Mucosa of descending colon (tissue), 3 donors: ENCODE results near the gene GRK1. TPM values are rescaled to one million over a fixed set of nuclear protein-coding genes. Genes with fewer than 3 reads are reported as not detected.

Experiments used
- ATAC-seq: fragments of 200-7000 bp; cut with Tn5 transposase; one replicate; pipeline ENCODE4 v1.9.1; 2020; ENCODE audit warnings: mild to moderate bottlenecking, moderate library complexity
- DNase-seq, 3 donors: peaks; one replicate each; pipeline ENCODE4 v3.0.0-alpha.2; 2020
- H3K36me3 ChIP-seq: fragments of 200-600 bp; one replicate; pipeline ENCODE4 v1.8.0; 2021; ENCODE audit warnings: low read depth, mild to moderate bottlenecking
- H3K4me1 ChIP-seq: fragments of 200-600 bp; one replicate; pipeline ENCODE4 v1.8.0; 2021; ENCODE audit warnings: low read depth, mild to moderate bottlenecking
- H3K4me3 ChIP-seq: fragments of 200-600 bp; one replicate; pipeline ENCODE4 v1.8.0; 2021; ENCODE audit warnings: mild to moderate bottlenecking
- H3K9me3 ChIP-seq: fragments of 200-600 bp; one replicate; pipeline ENCODE4 v1.8.0; 2021; ENCODE audit warnings: mild to moderate bottlenecking
- intact Hi-C, 2 donors: fragments of 100-400 bp; cut with DNase I in 1 of 2; cut with micrococcal nuclease in 1 of 2; formaldehyde crosslinking; loops; one replicate each; pipeline versions ENCODE4 v1.11.0 to v1.11.1; 2022; cut with DNase I, micrococcal nuclease
- total RNA-seq, 3 donors: library from RNA; stranded (reverse); fragmentation: NEBNext Ultra II Directional in 2 of 3; extraction: Animal tissue kit (Norgen Biotek cat#: 25700) in 2 of 3; gene quantifications; one replicate each; pipeline versions ENCODE4 v1.2.1 to v1.2.4, GENCODE V29; 2021 to 2023
- TF ChIP-seq, protein P1 (sequence below): fragments of 200-600 bp; IDR thresholded peaks from one replicate; pipeline ENCODE4 v1.8.0; 2022; ENCODE audit warnings: antibody characterized with exemption, mild to moderate bottlenecking
- donor health status: DM: no; HTN: no; CAD: no; lungs with moderate emphysema.
- donor health status: DM: no; HTN: no; CAD: no.
- donor health status: DM: no; HTN: yes; CAD: no.

GRK1 gene
- total RNA-seq, 3 donors from 2014 or later, result 0.09 to 0.19 (median 0.09) TPM

DNA sequence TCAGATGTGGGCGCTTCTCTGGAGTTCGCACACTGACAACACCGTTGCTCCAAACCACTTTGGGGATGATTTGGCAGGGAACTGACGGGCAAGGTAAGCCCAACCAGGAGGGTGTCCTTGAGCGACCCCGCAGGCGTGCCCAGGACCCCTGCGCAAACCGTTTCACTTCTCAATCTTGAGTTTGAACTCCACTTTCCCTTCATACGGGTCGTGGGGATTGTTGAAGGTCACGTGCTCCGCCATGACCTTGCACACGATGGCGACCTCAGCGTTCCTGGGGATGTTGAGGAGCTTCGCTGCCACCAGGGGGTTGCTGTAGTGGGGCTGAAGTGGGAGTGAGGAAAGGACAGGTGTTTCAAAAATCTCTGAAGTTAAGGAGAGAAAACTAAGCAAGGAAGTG is 17.8 kb upstream of the GRK1 start:
- DNase-seq (peak in 1 of 3 donors; percentile 14), ATAC-seq (no peak)
- H3K36me3 ChIP-seq, result no peaks in the 10 kb centered on the region
- intact Hi-C loops, result no loop called here
- TF ChIP-seq, protein P1, sequence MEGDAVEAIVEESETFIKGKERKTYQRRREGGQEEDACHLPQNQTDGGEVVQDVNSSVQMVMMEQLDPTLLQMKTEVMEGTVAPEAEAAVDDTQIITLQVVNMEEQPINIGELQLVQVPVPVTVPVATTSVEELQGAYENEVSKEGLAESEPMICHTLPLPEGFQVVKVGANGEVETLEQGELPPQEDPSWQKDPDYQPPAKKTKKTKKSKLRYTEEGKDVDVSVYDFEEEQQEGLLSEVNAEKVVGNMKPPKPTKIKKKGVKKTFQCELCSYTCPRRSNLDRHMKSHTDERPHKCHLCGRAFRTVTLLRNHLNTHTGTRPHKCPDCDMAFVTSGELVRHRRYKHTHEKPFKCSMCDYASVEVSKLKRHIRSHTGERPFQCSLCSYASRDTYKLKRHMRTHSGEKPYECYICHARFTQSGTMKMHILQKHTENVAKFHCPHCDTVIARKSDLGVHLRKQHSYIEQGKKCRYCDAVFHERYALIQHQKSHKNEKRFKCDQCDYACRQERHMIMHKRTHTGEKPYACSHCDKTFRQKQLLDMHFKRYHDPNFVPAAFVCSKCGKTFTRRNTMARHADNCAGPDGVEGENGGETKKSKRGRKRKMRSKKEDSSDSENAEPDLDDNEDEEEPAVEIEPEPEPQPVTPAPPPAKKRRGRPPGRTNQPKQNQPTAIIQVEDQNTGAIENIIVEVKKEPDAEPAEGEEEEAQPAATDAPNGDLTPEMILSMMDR, result no peak
- H3K9me3 ChIP-seq, result no peaks in the 10 kb centered on the region
- H3K4me3 ChIP-seq, result no peak overlapping the region
- H3K4me1 ChIP-seq, result peaks cover 18% of the 10 kb centered on the region

DNA sequence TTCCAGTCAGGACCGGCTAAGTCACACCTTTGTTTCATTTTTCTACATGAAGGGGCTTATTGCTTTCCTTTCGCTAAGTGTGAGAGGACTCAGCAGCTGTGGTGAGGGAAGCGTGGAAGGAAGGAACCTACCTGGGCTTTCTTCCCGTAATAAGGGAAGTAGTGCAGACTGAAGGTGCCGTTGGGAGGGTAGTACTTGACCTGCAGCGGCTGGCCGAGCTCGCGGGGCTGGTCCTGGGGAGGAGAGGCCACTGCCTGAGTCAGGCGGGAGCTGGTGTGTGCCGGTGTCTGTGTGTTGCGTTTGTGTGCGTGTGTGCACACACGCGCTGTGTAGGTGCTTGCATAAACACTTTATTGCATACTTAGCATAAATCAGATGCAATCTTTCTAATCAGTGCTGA is 16.7 kb upstream of the GRK1 start:
- DNase-seq (peak in 2 of 3 donors; percentile 24 to 32), ATAC-seq (no peak)
- Histone ChIP-seq H3K9me3 (no peaks in the 10 kb centered on the region), H3K4me3 (no peak overlapping the region), H3K4me1 (peaks cover 18% of the 10 kb centered on the region), H3K36me3 (no peaks in the 10 kb centered on the region)
- TF ChIP-seq, protein P1, result no peak
- intact Hi-C loops, result no loop called here

DNA sequence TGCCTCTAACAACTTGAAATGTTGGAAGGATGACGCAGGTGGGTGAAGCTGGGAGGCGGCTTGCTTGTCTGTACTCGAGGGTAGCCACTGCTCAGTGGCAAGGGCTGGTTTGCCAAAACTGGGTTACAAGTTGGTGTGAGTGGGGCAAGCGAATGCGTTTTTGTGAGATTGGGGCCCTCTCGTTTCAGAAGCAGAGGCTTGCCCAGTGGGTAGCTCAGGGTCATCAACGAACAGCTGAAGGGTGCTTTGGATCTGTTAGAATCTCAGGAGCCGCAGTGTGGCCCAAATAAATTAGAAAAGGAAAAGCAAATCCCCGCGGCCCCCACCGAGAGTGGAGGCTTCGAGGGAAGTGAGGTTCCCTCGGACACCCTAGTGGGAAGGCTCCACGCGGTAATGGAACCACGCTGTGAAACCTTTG is 16.3 kb upstream of the GRK1 start:
- no peaks in the 10 kb centered on the region for H3K36me3 ChIP-seq
- peaks cover 18% of the 10 kb centered on the region for H3K4me1 ChIP-seq
- DNase-seq, result peak in 1 of 3 donors; percentile 6
- no peak for ATAC-seq
- no peaks in the 10 kb centered on the region for H3K9me3 ChIP-seq
- TF ChIP-seq, protein P1, result no peak
- intact Hi-C loops, result no loop called here
- H3K4me3 ChIP-seq, result no peak overlapping the region

DNA sequence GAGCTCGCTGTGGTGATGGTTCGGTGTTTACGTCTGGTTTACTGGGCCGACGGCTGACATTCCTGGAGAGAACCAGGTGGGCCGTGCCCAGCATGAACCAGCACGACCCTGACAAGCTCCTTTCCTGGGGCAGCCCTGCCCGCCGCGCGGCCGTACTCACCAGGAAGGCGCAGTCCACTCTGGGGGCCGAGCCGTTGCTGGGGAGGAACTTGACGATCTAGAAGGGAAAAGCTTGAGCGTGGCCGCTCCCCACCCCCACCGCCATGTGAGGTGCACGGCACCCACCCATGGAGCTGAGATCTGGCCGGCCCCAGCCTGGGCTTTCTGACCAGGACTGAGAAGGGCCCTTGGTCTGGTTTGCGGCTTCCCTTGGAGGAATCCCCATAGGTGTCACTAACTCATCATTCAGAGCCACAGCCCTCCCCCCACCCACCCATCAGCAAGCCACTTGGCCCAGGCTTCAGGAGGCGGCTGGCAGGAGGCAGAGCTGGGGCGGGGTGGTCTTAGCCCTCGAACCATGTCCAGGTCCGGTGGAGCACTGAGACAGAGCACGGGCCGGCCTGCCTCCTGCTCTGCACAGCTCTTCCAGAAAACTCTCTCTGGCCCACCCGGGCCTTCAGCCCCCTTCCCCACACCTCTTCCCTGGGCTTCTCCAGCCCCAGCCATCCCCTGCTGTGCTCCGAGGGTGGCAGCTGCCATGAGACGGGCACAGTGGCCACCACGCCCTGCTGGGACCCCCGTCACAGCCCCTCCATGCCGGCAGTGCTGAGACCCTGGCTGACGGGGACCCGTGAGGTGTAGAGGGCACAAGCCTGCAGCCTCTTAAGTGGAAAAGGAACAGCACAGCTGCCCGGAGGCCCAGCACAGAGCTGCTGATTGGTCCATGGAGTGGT is 15.3 kb upstream of the GRK1 start:
- Histone ChIP-seq H3K9me3 (no peaks in the 10 kb centered on the region), H3K4me1 (peaks cover 12% of the 10 kb centered on the region), H3K36me3 (no peaks in the 10 kb centered on the region), H3K4me3 (no peak overlapping the region)
- TF ChIP-seq, protein P1, result no peak
- DNase-seq, result peak in 2 of 3 donors; percentile 20 to 40
- no peak for ATAC-seq
- intact Hi-C loops, result no loop called here

DNA sequence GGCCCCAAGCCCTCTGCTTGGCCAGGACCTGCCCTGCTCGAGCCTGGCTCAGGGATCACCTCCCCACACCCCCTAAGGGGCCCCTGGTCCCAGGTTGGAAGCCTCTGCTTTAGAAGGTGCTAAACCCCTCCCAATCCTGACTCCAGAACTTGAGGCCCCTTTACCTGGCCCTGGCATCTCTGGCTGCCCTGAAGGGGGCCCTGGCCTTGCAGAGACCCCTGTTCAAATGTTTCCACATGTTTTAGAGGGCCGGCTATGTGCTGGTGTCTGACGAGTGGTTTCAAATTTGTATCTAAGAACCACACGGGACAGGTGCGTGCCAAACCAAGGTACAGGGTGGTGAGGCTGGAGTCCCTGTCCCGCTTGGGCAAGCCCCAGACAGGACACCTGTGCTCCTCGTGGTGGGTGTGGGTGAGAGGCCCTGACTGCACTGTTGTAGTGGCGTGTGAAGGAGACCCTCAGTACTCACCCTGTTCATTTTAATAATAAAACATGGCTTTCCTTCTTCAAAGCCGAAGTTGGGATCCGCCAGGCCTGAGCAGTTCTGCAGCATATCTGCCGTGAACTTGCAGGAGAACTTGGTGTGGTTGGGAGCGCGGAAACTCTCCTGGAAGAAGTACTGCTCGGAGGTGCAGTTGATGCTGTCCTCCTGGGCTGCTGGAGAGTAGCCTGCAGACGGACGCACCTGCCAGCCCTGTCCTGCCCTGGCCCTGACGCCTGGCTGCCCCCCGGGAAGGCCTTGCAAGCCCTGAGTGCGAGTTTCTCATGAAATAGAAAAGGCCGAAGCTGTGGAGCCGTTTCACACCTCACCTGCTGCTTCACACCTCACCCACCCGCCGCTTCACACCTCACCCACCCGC is 14.4 kb upstream of the GRK1 start:
- TF ChIP-seq, protein P1, result no peak
- H3K4me1 ChIP-seq, result peaks cover 8% of the 10 kb centered on the region
- no peaks in the 10 kb centered on the region for H3K9me3 ChIP-seq
- no peak for ATAC-seq
- intact Hi-C loops, result no loop called here
- H3K4me3 ChIP-seq, result no peak overlapping the region
- DNase-seq, result peak in 2 of 3 donors; percentile 22 to 39
- no peaks in the 10 kb centered on the region for H3K36me3 ChIP-seq
